HTERT RPE-1 (cell line): ENCODE results near the gene PLEKHB1.

Experiments used
- in situ Hi-C: fragments of 300-500 bp; cut with MboI; formaldehyde crosslinking; loops from 4 replicates; pipeline ENCODE4 v1.14.3; 2020; ENCODE audit warnings: low sequenced_read_pairs

PLEKHB1 gene, protein sequence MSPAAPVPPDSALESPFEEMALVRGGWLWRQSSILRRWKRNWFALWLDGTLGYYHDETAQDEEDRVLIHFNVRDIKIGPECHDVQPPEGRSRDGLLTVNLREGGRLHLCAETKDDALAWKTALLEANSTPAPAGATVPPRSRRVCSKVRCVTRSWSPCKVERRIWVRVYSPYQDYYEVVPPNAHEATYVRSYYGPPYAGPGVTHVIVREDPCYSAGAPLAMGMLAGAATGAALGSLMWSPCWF

DNA sequence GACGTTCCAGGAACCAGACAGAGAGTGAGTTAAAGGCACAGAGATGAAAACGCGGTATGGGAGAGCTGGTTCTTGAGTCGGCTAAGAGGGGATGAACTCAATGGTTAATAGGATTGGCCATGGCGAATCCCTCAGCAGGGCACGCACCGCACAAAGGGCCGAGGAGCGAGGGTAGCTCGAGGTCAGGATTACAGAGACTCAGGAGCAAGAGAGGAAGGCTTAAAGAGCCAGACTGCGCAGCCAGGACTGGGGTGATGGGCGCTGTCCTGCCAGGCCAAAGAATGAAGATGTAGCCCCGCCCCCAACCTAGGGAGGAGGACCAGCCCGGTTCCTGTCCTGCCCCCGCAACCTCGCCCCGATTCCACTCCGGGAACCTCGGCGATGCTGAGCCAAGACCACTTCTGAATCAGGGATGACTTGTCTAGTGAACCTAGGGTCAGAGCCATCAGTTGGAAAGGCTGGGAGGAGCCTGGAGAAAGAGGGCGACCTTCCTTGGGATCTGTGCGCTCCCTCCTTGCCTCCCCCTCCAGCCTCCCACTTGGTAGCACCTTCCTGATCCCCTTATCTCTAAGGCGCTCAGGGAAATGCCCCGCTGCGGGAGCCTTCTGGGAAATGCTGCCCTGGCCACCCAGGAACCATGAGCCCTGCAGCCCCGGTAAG, at the start of gene PLEKHB1:
TSS of gene PLEKHB1 (plus strand) at position 610 of the 660 bp plus-strand sequence. CDS start at position 638, 28 bp downstream.
- in situ Hi-C loops, result no loop called here

DNA sequence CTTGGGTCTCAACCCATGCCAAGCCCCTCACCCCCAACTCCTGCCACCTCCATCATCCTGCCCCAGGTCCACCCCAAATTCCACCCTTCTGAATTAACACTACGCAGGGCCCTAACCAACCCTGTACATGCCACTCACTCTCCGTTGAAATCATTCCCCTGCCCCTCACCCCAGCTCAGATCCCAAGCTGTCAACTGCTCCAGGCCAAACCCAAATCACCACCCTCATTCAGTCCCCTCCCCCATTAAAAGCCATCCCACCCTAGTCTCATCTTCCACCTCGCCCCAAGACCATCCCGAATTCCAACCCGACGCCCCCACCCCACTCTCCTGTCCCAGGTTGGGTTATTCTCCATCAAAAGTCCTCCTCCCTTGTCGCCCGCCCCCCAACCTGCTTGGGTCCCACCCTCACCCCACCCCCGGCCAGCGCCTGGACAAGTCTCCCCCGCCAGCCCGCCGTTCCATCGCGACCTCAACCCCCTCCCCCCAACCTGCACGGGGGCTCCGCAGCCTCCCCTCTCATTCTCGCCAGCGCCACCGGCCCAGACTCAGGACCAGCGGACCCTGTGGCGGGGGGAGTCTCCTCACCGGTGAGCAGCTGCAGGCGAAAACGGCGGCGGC, 48.9 kb upstream of the PLEKHB1 start:
- in situ Hi-C loops, result no loop called here

DNA sequence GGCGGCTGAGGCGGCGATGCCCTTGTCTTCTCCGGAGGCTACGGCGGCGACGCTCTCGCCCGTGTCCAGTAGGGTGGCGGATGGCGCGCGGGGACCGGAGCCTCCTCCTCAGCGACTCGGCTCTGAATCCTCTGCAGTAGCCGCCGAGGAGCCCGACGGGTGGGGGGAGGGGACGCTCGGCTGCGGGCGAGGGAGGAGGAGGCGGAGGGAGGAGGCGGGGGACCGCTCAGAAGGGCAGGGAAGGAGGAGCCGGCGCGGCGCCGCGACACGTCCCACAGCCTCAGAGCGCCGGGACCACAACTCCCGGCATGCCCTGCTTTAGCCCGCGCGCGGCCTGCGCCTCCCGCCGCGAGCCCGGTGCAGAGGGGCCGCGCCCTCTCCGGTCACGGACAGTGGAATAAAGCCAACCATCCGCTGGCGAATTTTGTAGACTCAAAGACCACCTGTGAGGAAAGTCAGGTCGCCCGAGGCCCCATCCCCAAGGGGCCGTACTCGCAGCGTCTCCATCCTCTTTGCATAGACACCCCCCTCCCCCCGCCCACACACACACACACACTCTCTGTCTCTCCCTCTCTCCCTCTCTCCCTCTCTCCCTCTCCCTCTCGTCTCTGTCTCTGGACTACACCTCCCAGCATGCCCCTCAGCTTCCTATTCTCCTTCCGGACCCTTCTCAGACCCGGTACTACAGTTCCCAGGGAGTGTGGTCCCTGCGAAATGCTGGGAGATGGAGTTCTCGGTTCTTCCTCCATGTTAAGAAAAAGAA, 48.2 kb upstream of the PLEKHB1 start, which contains the start of gene FAM168A:
TSS of gene FAM168A (minus strand) at position 157 of the 763 bp plus-strand sequence. CDS start 129,638 bp downstream, outside the sequence.
- in situ Hi-C loops, result no loop called here

DNA sequence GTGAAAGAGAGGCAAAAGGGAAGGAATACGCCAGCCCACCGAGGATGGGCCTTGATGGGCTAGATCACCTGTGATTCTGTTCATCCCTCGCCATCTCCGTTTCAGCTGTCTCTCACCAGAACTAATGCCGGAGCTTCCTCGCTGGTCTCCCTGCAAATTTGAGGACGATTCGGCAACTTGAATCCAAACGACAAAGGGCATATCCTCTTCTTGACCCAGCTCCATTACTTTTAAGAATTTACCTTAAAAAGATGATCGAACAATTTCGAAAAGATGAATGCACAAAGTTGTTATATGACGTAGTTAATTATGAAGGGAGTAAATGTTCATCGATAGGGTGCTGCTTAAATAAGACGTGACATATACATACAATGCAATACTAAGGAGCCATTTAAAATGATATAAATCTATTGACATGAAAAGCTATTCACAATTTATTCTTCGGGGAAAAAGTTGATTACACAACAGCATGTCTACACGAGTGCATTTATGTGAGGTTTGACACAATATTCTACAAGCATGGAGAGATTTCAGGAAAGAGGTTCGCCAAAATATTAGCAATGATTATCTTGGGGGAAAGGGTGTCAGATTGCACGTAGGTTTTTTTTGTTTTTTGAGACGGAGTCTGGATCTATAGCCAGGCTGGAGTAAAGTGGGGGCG, 47.5 kb upstream of the PLEKHB1 start:
- in situ Hi-C loops, result no loop called here

DNA sequence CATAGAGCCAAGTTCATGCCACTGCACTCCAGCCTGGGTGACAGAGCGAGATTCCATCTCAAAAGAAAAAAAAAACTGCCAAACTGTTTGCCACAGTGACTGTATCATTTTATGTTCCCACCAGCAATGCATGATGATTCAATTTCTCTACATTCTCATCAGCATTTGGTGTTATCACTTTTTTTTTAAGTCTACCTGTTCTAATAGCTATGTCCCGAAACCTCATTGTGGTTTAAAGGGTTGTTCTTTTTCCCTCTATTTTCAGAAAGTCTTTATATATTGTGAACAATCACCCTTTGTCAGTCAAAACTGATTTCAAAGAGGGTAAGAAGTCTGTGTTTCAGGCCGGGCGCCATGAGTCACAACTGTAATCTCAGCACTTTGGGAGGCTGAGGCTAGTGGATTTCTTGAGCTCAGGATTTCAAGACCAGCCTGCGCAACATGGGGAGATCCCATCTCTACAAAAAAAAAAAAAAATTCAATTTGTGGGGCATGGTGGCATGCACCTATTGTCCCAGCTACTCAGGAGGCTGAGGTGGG, 33.7 kb upstream of the PLEKHB1 start:
- in situ Hi-C loops, result no loop called here

DNA sequence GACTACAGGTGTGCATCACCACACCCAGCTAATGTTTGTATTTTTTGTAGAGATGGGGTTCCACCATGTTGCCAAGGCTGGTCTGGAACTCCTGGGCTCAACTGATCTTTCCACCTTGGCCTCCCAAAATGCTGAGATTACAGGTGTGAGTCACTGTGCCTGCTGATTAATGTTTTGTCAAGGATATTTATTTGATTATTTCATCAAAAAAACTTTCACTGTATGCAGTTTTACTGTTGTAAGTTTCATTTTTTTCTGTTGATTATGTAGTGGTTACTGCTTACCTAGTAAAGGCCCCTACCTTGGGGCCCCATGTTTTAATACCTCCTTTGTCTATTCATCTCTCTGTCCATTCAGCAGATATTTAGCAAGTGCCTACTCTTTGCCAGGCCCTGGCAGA, 31.8 kb upstream of the PLEKHB1 start:
- in situ Hi-C loops, result no loop called here

DNA sequence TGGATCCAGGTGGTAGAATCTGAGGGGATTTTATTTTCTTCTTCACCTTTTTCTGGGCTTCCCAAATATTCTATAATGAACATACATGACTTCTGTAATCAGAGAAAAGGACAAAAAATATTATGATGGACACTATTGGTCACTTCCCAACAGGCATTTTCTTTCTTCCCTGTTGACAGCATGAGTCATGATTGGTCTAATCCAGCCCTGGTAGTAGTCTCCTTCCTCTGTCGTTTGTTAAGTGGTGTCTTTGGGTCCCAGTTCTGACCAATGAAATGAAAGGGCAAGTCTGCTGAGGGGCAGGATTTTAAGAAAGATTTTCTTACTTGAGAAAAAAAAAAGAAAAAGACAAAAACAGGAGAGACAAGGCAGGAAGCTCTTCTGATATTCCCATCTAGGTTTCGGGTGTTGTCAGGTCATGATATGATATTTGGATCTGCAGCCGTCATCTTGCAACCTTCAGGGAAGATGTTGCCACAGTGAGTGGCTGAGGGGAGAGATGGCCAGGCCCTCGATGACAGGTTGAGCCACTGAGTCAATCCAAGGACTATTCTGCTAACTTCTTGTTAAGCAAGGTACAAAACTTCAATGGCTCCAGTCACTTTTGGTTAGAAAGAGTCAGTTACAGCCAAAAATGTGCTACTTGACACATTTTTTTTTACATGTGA, 23.3 kb upstream of the PLEKHB1 start:
- in situ Hi-C loops, result no loop called here

DNA sequence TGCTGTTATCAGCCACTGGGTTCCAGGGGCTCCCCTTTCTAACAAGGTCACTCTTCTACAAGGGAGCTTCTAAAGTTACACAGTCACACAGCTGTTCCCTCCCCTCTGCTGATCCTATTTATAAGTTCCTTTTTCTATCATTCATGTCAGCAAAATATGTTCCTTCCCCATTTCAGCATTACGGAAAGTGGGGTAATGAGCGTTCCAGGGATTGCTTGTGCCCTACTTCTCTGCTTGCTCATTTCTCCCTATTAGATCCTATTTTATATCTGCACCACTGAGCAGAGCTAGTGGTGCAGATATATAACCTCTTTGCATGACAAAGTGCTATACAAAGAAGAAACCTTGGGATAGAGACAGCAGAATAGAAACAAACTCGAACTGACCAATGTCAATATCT, 22.7 kb upstream of the PLEKHB1 start:
- in situ Hi-C loops, result no loop called here

DNA sequence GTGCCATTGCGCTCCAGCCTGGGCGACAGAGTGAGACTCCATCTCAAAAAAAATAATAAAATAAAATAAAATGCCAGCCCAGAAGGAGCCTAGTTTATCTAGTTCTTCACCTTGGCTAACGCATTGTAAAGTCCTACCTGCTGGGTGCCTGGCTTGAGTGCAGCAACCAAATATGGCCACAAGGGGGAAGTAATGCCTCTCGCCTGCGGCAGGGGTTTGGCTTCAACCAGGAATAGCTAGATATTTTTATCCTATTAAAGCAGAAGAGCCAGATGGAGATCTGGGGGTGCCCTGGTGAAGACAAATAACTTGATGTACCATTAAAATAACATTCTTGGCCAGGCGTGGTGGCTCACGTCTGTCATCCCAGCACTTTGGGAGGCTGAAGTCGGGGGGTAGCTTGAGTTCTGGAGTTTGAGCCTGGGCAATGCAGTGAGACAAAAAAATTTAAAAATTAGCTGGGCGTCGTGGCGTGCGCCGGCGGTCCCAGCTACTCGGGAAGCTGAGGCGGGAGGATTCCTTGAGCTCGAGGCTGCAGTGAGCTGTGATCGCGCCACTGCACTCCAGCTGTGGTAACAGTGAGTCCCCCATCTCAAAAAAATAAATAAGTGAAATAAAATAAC, 20.6 kb upstream of the PLEKHB1 start:
- in situ Hi-C loops, result no loop called here

DNA sequence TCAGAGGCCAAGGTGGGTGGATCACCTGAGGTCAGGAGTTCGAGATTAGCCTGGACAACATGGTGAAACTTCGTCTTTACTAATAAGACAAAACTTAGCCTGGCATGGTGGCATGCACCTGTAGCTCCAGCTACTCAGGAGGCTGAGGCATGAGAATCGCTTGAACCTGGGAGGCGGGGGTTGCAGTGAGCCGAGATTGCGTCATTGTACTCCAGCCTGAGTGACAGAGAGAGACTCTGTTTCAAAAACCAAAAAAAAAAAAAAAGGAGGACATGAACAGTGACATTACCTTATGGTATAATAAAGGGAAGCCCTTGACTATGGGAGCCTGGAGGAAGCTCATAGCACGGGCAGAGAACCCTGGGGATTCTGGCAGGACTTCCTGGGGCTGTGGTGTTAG, 16.5 kb upstream of the PLEKHB1 start:
- in situ Hi-C loops, result no loop called here

DNA sequence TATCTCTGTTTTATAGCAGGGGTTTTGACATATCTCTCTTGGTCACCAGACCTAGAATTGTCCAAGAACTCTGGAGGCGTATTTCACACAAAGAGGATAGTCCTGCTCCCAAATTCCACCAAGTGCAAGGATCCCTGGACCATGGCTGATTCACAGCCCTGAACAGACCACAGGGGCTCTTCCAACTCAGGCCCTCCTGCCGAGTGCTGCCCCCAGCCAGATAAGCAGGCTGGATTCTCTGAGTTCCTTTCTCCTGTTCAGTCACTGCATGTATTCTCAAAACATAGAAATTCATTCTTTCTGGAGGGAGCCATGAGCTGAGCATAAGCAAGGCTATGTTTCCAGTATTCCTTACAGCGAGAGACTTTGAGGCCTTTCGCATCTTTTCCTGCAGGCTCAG, 13.4 kb upstream of the PLEKHB1 start:
- in situ Hi-C loops, result no loop called here

DNA sequence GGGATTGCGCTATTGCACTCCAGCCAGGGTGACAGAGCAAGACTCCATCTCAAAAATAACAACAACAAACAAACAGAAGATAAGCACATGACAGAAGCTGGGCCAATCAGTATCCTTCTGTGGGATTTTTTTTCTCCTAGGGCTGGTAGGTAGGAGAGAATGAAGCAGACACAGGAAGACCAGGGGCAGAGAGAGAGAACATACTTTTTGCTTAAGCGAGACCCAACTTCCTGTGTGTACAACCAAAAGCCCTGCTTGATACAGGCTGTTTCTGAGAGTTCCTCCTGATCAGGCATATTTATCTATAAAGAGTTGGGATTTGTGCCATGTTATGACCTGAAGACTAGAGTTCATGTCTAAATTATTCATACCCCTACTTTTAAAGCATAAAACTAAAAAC, 12.4 kb upstream of the PLEKHB1 start:
- in situ Hi-C loops, result no loop called here

DNA sequence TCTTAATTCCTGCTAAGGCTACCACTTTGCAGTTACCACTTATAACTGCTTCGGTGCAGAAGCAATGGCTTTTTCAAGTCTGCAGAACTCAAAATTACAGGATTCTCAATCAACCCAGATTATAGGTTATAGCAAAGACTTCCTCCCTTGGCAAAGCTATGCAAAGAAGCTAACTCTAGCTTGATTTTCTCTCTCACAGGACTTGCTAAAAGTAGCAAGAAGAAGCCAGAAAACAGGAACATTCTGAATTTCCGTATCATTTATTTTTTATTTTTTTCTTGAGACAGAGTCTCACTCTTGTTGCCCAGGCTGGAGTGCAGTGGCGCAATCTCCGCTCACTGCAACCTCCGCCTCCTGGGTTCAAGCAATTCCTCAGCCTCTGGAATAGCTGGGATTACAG, 10.7 kb upstream of the PLEKHB1 start:
- in situ Hi-C loops, result no loop called here

DNA sequence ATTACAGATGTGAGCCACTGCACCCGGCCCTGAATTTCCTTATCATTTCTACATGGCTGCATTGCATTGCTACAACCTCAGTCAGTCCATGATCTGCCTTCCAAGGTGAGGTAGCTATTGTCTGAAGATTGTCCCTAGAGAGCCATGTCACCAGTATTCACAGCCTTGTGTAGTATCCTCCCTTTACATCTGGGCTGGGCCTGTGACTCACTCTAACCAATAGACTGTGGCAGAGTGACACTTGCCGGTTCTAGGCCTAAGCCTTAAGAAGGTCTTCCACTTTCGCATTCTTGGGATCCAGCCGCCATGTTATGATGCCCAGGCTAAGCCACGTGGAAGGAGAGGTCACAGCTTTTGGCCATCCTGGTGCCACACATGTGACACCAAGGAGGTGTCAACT, 10.1 kb upstream of the PLEKHB1 start:
- in situ Hi-C loops, result no loop called here

DNA sequence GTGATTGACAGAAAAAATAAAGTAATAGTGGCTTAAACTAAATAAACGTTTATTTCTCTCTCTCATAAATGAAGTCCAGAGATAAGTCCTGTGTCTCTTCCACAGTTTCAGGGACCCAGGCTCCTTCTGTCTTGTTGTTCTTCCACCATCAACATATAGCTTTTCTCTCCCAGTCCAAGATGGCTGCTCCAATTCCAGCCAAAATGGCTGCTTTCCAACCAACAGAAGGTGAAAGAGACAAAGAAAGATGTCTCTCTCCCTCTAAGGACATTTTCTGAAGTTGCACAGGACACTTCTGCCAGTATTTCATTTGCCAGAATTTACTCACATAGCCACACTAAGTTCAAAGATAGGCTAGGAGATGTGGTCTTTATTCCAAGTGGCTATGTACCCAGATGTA, 9.4 kb upstream of the PLEKHB1 start:
- in situ Hi-C loops, result no loop called here

DNA sequence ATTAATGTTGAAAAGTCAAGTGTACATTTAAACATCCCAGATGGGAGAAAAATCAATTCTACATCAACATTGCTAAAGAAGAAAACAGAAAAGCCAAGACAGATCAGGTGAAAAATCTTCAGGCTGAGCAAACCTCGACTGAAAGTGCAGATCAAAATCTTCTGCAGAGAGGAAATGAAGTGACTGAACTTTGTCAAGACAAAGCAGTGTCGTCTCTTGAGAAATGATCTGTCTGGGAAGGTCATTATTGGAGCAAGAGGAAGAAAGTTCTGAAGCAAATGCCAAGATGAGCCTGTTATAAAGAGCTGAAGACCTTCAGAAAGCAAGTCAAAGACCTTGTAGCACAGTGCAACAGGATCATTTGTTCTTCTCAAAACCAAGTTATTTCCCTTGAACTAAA, 5.8 kb upstream of the PLEKHB1 start:
- in situ Hi-C loops, result no loop called here

DNA sequence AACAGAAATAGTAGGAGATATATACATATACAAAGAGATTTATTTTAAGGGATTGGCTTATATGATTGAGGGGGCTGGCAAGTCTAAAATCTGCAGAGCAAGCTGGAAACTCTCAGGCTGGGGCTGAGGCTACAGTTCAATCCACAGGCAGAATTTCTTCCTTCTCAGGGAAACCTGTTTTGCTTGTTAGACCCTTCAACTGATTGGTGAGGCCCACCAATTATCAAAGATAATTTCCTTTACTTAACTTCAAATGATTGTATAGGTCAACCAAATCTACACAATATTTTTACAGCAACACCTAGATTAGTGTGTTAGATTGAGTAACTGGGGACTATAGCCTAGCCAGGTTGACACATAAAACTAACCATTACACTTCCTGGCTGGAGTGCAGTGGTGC, 4.7 kb upstream of the PLEKHB1 start:
- in situ Hi-C loops, result no loop called here

DNA sequence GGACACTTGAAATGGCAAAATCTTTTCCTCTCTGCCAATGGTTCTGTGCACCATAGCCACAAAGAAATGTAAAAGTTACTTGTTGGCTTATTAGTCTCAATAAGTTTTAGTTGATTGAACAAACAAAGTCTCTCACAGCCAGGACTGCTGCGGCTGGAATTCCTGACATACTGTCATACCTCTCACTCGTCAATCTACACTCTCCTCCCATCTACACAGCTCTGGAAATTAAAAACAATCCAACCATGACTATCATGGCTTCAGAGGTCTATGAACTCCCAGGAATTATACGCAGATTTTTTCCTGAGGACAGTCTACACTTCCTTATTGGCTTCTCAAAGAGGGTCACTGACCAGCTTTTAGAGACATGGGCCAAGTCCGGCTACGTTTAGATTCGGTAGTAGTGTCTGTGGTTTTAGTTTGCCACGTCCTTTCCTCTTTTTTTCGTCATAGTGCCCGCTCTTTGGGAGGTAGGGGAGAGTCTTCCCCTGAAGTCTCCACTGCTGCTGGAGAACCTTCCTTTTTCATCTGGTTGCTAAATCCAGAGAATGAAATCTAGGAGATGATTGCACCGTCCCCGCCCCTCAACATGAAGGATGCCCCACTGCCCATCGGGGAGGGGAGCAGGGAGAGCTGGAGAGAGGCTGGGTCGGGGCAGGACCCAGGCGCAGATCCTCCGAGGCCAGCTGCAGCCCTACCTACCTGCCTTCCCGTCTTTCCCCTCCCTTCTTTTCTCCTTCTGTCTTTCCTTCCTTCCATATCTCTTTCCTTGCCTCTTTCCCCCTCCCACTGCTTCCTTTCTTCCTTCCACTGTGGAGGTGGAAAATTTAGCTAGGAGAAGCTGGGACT, 1.0 kb upstream of the PLEKHB1 start:
- in situ Hi-C loops, result no loop called here
